Smooth muscle cell of the pulmonary artery (primary cell): ENCODE measurements around the gene NUP153. TPM values are rescaled to one million over a fixed set of nuclear protein-coding genes. Genes with fewer than 3 reads are reported as not detected.

ENCODE experiments used
- total RNA-seq: library from RNA; depleted of rRNA; stranded (reverse); fragments of >200 nt; gene quantifications from 2 replicates; pipeline ENCODE4 v1.2.3, GENCODE V29; 2014

NUP153 gene
- 23.7 and 24.7 TPM in 2 replicates for total RNA-seq

DNA sequence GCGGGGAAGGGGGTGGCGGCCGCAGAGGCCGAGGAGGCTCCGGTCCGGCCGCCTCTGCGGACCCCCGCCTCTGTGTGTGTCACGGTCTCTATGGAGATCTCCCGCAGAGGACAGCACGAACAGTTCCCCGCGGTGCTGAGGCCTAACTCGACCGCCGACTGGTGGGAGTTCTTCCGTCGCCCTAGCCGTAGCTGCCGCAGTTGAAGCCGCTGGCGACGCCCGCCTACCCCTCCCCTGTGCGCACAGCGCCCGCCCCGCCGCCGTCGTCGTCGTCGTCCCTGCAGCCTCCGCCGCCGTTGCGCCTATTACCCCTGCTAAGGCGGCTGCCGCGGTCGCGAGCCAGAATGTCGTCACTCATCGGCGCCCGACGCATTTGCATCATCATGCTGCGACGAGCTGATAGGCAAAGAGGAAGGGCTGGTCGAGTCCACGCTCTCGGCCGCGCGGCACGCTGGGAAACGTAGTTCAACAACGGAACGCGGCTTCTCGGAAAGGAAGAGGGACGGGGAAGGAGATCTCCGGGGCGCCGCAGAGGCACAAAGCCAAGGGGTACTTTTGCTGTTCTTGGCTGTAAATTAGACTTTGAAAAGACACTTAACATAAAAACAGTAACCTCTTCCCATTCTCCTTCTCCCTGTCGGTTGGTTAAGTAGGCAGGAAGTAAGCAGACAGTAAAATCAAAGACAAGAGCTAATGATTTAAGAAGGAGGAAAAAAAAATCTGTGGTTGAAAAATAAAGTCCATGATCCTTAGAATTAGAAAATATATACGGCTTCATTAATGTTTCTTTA lies at the start of gene NUP153:
Gene NUP153, minus strand, starts transcription at position 346 of the 791 bp plus-strand sequence. CDS start 538 bp downstream, outside the sequence.

DNA sequence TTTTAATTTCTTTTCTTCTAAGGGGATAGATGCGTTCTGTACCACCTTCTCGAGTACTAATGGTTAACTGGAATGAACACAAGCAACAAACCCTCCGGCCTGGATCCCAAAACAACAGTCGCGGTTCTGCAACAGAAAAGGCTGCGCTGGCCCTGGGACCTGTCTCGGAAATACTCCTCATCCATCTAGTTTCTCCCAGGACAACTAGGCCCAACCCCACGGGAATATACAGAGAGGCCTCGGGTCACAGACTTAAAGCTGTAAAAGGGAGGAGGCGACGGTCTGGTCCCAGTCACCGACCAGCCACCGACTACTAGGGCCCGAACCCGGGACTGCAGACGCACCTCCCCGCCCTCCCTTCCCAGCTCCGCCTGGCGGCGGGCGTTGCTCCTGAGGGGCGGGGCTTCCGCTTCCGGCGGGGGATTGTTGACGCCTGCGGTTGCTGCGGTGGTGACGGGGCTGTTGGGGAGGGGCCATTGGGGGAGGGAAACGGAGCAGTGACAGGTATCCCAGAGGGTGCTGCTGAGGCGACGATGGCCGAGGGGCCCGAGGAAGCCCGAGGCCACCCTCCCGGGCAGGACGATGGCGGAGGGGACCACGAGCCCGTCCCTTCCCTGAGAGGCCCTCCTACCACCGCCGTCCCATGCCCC lies 106.7 kb downstream of the NUP153 start, which contains the start of gene FAM8A1:
Gene FAM8A1, plus strand, starts transcription at position 426 of the 650 bp plus-strand sequence. Its CDS starts 108 bp downstream, at position 534.

Other genes starting within 250 kb of the NUP153 start
- 23.7 and 36.6 TPM in 2 replicates for gene FAM8A1, start 106.6 kb downstream of the NUP153 start, total RNA-seq